HL-60 (cell line): ENCODE data around the gene AHRR.

Experiments
- CTCF ChIP-seq: IDR thresholded peaks from one replicate; pipeline ENCODE4 v1.5.1; 2011; ENCODE audit warnings: low read length, control low read depth, inconsistent platforms; ENCODE audit not compliant: insufficient read depth
- GABPA ChIP-seq: IDR thresholded peaks from 2 replicates; pipeline ENCODE4 v1.6.1; 2012; ENCODE audit warnings: low read depth
- POLR2AphosphoS5 ChIP-seq: IDR thresholded peaks from 2 replicates; pipeline ENCODE4 v1.6.1; 2012; ENCODE audit warnings: low read depth
- SPI1 ChIP-seq: IDR thresholded peaks from 2 replicates; pipeline ENCODE4 v1.6.1; 2012; ENCODE audit warnings: low read depth, mild to moderate bottlenecking, borderline replicate concordance
- TF ChIP-seq, protein P1 (sequence below): IDR thresholded peaks from 2 replicates; pipeline ENCODE4 v1.6.1; 2012; ENCODE audit warnings: low read depth; ENCODE audit not compliant: insufficient replicate concordance

DNA sequence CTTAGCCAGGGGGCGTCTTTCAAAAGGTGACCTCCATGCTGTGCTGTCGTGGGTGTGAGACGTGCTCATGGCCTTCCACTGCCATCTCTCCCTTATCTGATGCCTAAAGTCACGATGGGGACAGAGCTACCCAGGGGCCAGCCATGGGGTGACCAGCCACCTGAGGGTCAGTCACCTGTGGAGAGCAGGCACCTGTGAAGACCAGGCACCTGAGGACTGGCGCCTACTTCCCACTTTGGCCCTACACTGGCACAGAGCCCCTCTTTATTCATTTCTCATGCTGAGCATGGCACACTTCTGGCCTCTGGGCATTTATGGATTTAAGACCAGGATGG is 115.1 kb downstream of the AHRR start:
- TF ChIP-seq CTCF = no peak
- TF ChIP-seq POLR2AphosphoS5 = no peak
- no peak for TF ChIP-seq GABPA
- TF ChIP-seq SPI1 = no peak
- TF ChIP-seq, protein P1, sequence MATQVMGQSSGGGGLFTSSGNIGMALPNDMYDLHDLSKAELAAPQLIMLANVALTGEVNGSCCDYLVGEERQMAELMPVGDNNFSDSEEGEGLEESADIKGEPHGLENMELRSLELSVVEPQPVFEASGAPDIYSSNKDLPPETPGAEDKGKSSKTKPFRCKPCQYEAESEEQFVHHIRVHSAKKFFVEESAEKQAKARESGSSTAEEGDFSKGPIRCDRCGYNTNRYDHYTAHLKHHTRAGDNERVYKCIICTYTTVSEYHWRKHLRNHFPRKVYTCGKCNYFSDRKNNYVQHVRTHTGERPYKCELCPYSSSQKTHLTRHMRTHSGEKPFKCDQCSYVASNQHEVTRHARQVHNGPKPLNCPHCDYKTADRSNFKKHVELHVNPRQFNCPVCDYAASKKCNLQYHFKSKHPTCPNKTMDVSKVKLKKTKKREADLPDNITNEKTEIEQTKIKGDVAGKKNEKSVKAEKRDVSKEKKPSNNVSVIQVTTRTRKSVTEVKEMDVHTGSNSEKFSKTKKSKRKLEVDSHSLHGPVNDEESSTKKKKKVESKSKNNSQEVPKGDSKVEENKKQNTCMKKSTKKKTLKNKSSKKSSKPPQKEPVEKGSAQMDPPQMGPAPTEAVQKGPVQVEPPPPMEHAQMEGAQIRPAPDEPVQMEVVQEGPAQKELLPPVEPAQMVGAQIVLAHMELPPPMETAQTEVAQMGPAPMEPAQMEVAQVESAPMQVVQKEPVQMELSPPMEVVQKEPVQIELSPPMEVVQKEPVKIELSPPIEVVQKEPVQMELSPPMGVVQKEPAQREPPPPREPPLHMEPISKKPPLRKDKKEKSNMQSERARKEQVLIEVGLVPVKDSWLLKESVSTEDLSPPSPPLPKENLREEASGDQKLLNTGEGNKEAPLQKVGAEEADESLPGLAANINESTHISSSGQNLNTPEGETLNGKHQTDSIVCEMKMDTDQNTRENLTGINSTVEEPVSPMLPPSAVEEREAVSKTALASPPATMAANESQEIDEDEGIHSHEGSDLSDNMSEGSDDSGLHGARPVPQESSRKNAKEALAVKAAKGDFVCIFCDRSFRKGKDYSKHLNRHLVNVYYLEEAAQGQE = no peak
